Body of pancreas (tissue), 4 donors: ENCODE data around the gene GRM4. TPM values are rescaled to one million over a fixed set of nuclear protein-coding genes. Genes with fewer than 3 reads are reported as not detected.

Source experiments
- ATAC-seq: fragments of 150-250 bp; one replicate; pipeline ENCODE4 v1.9.1; 2016
- DNase-seq, 4 donors: peaks; one replicate each; pipeline ENCODE4 v3.0.0-alpha.2; 2019
- H3K27ac ChIP-seq, 4 donors: fragments of 200-600 bp; sonication (generic); 1 replicate in 3 of 4; 2 replicates in 1 of 4; pipeline versions ENCODE4 v1.5.1 to v1.6.1; 2016 to 2019; ENCODE audit warnings: mild to moderate bottlenecking in 1 of 4, mixed read lengths in 1 of 4, moderate library complexity in 1 of 4
- H3K27me3 ChIP-seq, 2 donors: fragments of 200-600 bp; sonication (generic); one replicate each; pipeline ENCODE4 v1.6.0; 2016; ENCODE audit warnings: mild to moderate bottlenecking in 1 of 2
- H3K36me3 ChIP-seq, 2 donors: fragments of 200-600 bp; sonication (generic); replicated peaks in 1 of 2; 2 replicates each; pipeline ENCODE4 v1.5.1; 2016; ENCODE audit warnings: low read depth in 2 of 2; ENCODE audit not compliant: insufficient read depth in 1 of 2
- H3K4me1 ChIP-seq: fragments of 200-600 bp; sonication (generic); one replicate; pipeline ENCODE4 v1.6.0; 2016
- H3K4me3 ChIP-seq, 2 donors: fragments of 200-600 bp; sonication (generic); 1 replicate in 1 of 2; 2 replicates in 1 of 2; pipeline ENCODE4 v1.5.1; 2016 to 2019
- H3K9me3 ChIP-seq, 3 donors: fragments of 200-600 bp; sonication (generic); 1 replicate in 2 of 3; 2 replicates in 1 of 3; pipeline ENCODE4 v1.5.1; 2016
- POLR2A ChIP-seq, 3 donors: fragments of 450-650 bp; IDR thresholded peaks; one replicate each; pipeline ENCODE4 v1.6.1; 2016; ENCODE audit warnings: antibody characterized with exemption in 3 of 3, mild to moderate bottlenecking in 2 of 3
- WGBS, 2 donors: methylation state at CpG; one replicate each; pipeline ENCODE4 v1.1.5; 2017; 5-methylcytosine and 5-hydroxymethylcytosine counted together
- intact Hi-C: fragments of 100-400 bp; cut with DNase I; formaldehyde crosslinking; loops from one replicate; pipeline ENCODE4 v1.15.1; 2023
- total RNA-seq, 2 donors: library from RNA; depleted of rRNA; stranded (reverse); fragments of >200 nt; gene quantifications; one replicate each; pipeline ENCODE4 v1.1.0, GENCODE V29; 2016
- TF ChIP-seq, protein P1 (sequence below), 7 experiments: fragments of 450-650 bp in 4 of 7; fragments of 200-600 bp in 3 of 7; sonication (generic) in 3 of 7; IDR thresholded peaks; one replicate each; pipeline ENCODE4 v1.5.1; 2016 to 2019; ENCODE audit warnings: antibody characterized with exemption in 7 of 7

GRM4 gene
- total RNA-seq, 2 donors from 2014 or later, result 0.33 TPM; not detected in 1

DNA sequence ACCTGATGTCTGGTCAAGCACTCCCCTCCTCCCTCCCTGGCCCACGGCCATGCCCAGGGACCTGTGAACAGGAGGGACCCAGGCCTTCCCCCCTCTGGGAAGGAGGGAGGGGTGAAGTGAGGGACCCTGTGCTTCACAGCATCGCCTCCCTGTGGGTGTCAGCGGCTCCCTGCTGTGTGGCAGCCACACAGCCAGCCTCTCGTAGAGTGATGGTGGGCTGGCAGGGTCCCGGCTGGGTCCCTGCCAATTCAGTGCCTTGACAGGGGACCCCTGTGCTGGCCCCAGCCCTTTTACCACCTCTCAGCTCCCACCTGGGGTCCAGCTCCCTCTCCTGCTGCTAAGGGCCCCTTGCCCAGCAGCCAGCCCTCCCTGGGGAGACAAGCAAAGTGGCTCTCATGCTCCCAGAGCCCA lies 31.3 kb upstream of the GRM4 start:
- no peak for ATAC-seq

DNA sequence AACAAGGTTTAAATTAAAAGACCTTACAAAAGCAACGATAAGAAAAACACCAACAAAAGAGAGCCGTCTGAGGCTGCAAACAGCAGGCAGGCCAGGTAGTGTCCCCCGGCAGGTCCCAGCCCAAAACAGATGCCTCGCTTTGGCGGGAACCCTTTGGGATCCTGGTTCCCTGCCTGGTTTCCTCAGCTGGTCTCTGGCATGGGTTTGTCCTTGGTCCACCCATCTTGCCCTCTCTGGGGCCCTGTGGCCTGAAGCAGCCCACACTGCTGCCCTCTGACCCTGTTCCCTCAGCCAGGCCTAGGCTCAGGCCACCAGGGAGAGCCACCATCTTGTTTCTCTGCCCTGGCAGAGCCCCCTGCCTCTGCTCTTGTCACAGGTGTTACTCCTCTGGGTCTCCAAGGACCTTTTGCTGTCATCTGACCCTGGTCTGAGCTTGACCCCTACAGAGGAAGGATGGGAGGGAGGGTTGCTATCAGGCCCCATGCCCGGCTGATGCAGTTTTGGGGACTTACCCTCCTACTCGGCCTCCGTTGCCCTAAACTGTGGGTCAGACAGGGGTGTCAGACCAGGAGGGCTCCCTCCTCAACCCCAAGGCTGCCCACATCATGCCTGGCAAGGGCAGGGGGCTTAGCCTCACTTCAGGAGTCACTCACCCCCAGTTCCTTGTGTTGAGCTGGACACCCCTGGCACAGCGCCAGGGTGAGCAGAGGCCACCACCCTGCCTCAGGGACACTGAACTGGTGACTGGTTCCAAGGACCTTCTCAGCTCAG lies 30.6 kb upstream of the GRM4 start:
- H3K27me3 ChIP-seq, result no peaks in the 10 kb centered on the region
- H3K36me3 ChIP-seq, result no peaks in the 10 kb centered on the region
- intact Hi-C loops, result loop anchor here (10.0 kb wide), 1 partner anchor 418 kb away; no protein-coding TSS in a partner anchor
- no peaks in the 10 kb centered on the region for H3K9me3 ChIP-seq
- no peak for TF ChIP-seq POLR2A (IDR thresholded peaks at IDR 0.05)
- TF ChIP-seq, protein P1, sequence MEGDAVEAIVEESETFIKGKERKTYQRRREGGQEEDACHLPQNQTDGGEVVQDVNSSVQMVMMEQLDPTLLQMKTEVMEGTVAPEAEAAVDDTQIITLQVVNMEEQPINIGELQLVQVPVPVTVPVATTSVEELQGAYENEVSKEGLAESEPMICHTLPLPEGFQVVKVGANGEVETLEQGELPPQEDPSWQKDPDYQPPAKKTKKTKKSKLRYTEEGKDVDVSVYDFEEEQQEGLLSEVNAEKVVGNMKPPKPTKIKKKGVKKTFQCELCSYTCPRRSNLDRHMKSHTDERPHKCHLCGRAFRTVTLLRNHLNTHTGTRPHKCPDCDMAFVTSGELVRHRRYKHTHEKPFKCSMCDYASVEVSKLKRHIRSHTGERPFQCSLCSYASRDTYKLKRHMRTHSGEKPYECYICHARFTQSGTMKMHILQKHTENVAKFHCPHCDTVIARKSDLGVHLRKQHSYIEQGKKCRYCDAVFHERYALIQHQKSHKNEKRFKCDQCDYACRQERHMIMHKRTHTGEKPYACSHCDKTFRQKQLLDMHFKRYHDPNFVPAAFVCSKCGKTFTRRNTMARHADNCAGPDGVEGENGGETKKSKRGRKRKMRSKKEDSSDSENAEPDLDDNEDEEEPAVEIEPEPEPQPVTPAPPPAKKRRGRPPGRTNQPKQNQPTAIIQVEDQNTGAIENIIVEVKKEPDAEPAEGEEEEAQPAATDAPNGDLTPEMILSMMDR (IDR thresholded peaks at IDR 0.05), result no peak
- no peaks in the 10 kb centered on the region for H3K4me1 ChIP-seq
- 69 to 89% methylated on average over 5 to 9 of the region's 9 CpGs for WGBS, 2 donors
- DNase-seq (no peak), ATAC-seq (no peak)
- H3K27ac ChIP-seq, result no peak overlapping the region
- H3K4me3 ChIP-seq, result no peak overlapping the region

More for the DNA sequence above, 31.3 kb upstream of the GRM4 start:
- intact Hi-C loops, result loop anchor here (10.0 kb wide), 1 partner anchor 418 kb away; no protein-coding TSS in a partner anchor
- Histone ChIP-seq H3K27ac (no peak overlapping the region), H3K36me3 (no peaks in the 10 kb centered on the region), H3K27me3 (no peaks in the 10 kb centered on the region), H3K4me3 (no peak overlapping the region), H3K9me3 (no peaks in the 10 kb centered on the region), H3K4me1 (no peaks in the 10 kb centered on the region)
- DNase-seq, result no peak
- TF ChIP-seq, protein P1 (IDR thresholded peaks at IDR 0.05), result no peak
- WGBS, 2 donors, result 50 to 74% methylated on average over 1 to 4 of the region's 5 CpGs

DNA sequence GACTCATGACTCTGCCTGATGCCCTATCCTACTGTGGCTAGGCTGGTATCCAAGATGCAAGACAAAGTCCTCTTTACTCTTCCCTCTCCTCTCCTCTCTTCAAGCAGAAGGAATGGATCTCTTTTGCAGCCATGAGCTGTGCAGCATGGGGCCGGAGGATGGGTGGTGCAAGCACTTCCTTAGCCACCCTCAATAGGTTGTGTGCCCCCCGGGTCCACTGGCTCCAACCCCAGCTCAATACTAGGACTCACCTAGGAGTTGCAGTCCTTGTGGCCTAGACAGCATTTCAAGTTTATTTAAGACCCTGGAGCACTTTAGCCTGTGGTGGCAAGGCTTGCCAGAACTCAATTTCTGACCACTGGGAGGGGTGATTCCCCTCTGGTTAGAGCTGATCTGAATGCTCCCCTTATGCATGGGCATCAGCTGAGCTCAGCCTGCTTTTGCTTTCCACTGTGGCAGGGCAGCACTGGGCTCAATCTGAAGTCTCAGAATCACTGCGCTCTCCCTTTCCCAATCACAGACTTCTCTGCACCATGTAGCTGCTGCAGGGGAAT lies 29.0 kb upstream of the GRM4 start:
- WGBS, 2 donors, result 81 to 100% methylated on average over 2 to 3 of the region's 3 CpGs
- Histone ChIP-seq H3K27me3 (no peaks in the 10 kb centered on the region), H3K9me3 (no peaks in the 10 kb centered on the region), H3K4me1 (no peaks in the 10 kb centered on the region), H3K27ac (no peak overlapping the region), H3K36me3 (no peaks in the 10 kb centered on the region), H3K4me3 (no peak overlapping the region)
- ATAC-seq, result no peak
- DNase-seq, result no peak
- intact Hi-C loops, result loop anchor here (10.0 kb wide), 1 partner anchor 420 kb away; no protein-coding TSS in a partner anchor
- TF ChIP-seq POLR2A (IDR thresholded peaks at IDR 0.05), result no peak
- TF ChIP-seq, protein P1 (IDR thresholded peaks at IDR 0.05), result no peak

DNA sequence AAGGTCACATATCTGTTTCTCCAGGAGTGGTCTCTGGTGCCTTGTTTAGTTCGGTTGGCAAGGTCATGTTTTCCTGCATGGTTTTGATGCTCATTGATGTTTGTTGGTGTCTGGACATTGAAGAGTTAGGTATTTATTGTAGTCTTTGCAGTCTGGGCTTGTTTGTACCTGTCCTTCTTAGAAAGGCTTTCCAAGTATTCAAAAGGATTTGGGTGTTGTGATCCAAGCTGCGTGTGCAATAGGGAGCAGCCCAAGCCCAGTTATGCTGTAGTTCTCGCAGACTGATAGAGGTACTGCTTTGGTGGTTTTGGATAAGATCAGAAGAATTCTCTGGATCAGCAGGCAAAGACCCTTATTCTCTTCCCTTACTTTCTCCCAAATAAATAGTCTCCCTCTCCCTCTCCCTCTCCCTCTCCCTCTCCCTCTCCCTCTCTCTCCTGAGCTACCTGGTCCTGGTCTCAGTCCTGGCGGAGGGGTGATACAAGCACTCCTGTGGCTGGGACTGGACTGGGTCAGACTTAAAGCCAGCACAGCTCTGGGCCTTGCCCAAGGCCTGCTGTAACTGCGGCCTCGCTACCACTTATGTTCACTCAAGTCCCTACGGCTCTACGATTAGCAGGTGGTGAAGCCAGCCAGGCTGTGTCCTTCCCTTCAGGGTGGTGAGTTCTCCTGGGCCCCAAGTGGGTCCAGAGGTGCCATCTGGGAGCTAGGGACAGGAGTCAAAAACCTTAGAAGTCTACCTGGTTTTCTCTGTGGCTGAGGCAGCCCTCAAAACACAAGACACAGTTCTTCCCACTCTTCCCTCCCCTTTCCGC lies 27.3 kb upstream of the GRM4 start:
- no peak overlapping the region for H3K4me3 ChIP-seq
- no peaks in the 10 kb centered on the region for H3K4me1 ChIP-seq
- H3K36me3 ChIP-seq, result no peaks in the 10 kb centered on the region
- intact Hi-C loops, result loop anchor here (10.0 kb wide), 1 partner anchor 422 kb away; no protein-coding TSS in a partner anchor
- TF ChIP-seq POLR2A (IDR thresholded peaks at IDR 0.05), result no peak
- TF ChIP-seq, protein P1 (IDR thresholded peaks at IDR 0.05), result no peak
- H3K27me3 ChIP-seq, result no peaks in the 10 kb centered on the region
- no peaks in the 10 kb centered on the region for H3K9me3 ChIP-seq
- whole genome bisulfite sequencing, 2 donors, result 68 to 75% methylated on average over 6 to 9 of the region's 9 CpGs
- DNase-seq, result no peak
- ATAC-seq, result no peak
- H3K27ac ChIP-seq, result no peak overlapping the region
